Activated CD8-positive, alpha-beta memory T cell treated with anti-CD3 and anti-CD28 coated beads, Interleukin-2, amount 50 U/mL, for 1 hour (primary cell): ENCODE results near the gene CIROP.

Experiments used
- DNase-seq: peaks from one replicate; pipeline ENCODE4 v3.0.0-alpha.2; 2020; ENCODE audit errors: extremely low read depth

The CIROP gene

DNA sequence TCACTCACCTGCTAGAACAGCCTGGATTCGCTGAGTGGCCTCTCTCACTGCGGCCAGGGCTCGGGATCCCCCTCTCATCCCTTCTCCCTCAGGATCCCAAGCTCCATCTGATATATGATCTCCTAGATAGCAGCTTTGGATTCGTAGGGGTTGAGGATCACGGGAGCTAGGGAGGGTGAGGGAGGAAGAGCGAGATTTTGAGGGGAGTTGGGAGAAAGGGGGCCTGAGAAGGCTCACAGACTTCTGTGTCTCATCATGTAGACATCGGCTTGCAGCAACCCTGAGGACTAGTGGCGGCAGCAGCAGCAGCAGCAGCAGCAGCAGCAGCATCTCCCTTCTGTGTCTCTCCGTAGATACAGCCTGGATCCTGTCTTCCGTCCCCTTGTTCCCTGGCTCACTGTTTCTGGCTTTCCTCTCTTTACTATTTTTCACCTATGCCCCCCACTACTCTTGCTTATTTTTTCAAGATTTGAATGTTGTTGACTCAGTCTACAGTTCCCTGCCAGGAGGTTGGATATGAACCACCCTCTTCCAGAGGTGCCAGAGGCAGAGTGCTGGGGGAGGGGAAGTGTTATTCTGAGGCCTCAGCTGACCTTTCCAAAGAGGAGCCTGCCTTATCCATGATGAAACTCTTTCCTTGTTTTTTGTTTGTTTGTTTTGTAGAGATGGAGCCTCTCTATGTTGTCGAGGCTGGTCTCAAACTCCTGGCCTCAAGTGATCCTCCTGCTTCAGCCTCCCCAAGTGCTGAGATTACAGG is at the start of gene CIROP:
TSS of gene CIROP (minus strand) at position 399 of the 757 bp plus-strand sequence. CDS start at position 330, 69 bp downstream.
- no peak for DNase-seq

- no peak for DNase-seq
Measured at GRCh38 chr14:23153851-23154796, 49.3 kb upstream of the CIROP start.

GRCh38 chr14:23151342-23151741 is 46.6 kb upstream of the CIROP start:
- DNase-seq: no peak

GRCh38 chr14:23149745-23150144 is 45.0 kb upstream of the CIROP start:
- no peak for DNase-seq

GRCh38 chr14:23148591-23149249 is 43.9 kb upstream of the CIROP start:
- no peak for DNase-seq

DNA sequence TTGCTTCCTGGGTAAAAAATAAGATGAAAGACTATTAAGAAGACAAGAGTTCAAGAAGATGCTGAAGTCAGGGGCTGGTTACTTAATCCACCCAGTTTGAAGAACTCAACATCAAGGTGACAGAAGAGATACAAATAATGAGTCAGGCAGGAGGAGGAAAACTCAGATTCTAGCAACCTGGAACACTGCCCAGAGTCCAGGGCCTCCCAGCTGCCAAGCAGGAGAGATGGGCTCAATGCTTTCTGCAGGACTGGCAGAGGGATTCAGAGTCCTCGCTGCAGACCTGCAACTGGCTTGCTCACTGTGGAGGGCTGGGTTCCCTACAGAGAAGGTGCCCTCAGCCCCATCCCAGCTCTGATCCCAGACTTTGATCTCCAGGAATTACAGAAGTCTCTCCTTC is 42.9 kb upstream of the CIROP start:
- no peak for DNase-seq

GRCh38 chr14:23146980-23147379 is 42.2 kb upstream of the CIROP start:
- DNase-seq: no peak

- DNase-seq: no peak
Measured at GRCh38 chr14:23146351-23146910, 41.6 kb upstream of the CIROP start.

- DNase-seq: no peak
Measured at GRCh38 chr14:23145794-23146350, 41.1 kb upstream of the CIROP start.

GRCh38 chr14:23143911-23144310 is 39.1 kb upstream of the CIROP start:
- DNase-seq: no peak

GRCh38 chr14:23142826-23143225 is 38.0 kb upstream of the CIROP start:
- no peak for DNase-seq

GRCh38 chr14:23141706-23142444 is 37.1 kb upstream of the CIROP start:
- DNase-seq: no peak

DNA sequence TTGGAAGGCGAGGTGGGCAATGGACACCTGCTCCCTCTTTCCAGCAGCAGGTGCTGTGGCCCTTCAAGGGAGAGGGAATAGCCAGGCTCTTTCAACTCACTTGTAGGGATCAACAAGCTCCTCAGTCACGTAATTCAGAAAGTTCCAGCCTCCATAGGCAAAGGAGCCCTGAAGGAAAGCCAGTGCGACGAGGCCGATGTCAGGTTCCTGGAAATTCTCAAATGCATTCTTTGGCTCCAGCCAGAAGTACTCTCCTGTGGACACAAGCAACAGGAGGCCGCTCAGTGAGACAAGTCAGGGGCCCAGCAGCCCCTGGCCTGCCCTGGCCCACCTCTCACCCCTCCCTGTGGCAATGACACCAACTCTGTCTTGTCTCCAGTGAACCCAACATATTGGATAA is 35.6 kb upstream of the CIROP start:
- DNase-seq: no peak

GRCh38 chr14:23139874-23140273 is 35.1 kb upstream of the CIROP start:
- no peak for DNase-seq

DNA sequence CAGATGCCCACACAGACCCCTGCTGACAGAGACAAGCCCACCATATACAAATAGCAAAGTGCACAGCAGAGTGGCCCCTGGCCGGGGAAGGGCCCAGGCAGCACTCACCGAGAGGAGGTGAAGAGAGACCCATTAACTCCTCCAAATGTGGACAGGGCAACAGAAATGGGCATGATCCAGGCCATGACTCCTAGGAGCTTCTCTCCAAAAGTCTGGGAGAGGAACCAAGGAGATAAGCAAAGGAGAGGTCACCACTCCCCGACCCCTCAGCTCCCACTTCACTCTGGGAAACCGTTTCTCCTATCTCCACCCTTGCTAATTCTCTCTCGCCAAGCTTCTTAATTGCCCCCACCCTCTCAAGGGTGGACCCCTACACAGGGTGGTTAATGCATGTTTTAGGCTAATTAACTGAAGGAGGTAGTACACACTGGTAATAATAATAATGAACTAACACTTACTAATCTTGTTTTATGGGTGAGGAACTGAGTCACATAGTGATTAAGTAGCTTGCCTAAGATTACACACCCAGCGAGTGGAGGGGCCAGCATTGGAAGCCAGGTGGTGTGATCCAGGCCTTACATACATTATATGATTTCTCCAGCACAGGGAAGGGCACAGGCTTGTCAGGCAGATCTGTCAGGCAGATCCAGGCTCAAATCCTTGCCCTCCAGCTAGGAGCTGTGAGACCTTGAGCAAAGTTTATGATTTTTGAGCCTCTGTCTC is 33.2 kb upstream of the CIROP start:
- DNase-seq: no peak

- DNase-seq: no peak
Measured at GRCh38 chr14:23137192-23137812, 32.5 kb upstream of the CIROP start.

DNA sequence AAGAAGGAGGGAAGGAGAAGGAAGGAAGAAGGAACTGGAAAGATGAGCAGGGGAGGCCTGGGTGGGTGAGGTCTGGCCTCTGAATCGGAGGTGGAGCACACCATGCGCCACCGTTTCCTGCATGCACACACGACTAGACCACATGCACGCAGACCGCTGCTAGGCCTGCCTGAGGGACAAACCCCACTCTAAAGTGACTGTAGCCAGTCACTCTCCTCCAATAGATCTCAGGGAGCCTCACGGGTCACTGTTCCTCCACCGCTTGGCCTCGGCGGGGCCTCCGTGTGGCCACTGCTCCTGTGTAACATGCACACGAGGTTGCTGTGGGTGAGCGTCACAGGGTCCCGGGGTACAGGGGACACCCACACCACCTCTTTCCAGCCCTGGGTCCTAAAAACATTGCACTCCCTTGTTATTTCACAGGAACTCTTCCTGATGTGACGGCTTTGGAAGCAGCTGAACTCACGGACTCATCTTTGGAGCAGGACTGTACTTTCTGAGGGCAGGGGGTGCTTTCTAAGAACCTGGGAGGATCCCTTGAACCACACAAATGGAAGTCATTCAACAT is 31.9 kb upstream of the CIROP start:
- DNase-seq: no peak

DNA sequence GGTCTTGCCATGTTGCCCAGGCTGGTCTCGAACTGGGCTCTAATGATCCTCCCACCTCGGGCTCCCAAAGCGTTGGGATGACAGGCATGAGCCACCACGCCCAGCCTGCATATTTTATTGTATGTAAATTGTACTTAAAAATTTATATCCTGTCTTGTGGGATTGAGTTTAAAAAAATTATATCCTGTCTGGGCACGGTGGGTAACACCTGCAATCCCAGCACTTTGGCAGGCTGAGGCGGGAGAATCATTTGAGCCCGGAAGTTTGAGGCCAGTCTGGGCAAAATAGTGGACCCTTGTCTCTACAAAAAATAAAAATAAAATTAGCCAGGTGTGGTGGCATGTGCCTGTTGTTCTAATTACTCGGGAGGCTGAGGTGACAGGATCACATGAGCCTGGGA is 28.2 kb upstream of the CIROP start:
- no peak for DNase-seq

DNA sequence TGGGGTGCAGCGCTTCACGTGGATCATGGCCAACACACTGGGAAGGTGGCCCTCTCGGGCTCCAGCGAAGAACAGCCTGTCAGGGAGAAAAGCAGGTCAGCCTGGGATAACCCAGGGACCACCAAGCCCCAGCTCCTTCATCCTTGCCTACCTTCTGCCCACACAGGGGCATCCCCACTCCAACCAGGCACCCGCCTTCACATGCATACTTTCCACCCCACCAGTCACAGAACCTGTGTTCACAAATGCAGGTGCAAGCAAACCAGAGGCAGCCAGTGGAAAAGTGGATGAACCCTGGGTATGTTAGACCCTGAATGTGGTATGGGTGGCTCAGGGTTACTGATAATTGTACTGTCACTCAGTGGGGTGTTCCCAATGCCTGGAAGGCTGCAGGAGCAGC is 26.7 kb upstream of the CIROP start:
- no peak for DNase-seq

DNA sequence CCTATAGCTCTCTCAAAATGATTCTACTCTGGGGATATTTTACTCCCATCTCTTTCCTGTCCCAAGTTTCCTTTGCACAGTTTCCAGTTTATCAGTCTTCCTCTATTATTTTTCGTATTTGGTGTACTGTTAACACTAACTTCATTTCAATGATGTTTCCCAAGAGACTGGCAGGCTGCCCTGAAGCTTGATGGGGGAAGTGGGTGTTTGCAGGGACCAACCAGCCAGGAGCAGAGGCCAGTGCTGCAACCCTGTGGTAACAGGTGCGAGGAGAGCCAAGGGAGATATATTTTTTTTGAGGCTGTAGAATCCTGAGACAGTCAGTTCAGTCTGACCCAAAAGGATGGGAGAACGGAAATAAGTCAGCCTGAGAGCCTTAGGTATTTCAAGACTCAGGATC is 26.1 kb upstream of the CIROP start:
- DNase-seq: no peak
